Ectodermal cell (in vitro differentiated cells): ENCODE results near the gene NDRG2.

ENCODE experiments used
- H3K27ac ChIP-seq: 2 replicates; pipeline ENCODE4 v1.7.0; 2013; ENCODE audit warnings: mild to moderate bottlenecking, low read depth, low read length; ENCODE audit not compliant: insufficient read depth, poor library complexity, severe bottlenecking
- H3K27me3 ChIP-seq: 2 replicates; pipeline ENCODE4 v1.7.0; 2013; ENCODE audit warnings: mild to moderate bottlenecking, low read length; ENCODE audit not compliant: insufficient read depth, control insufficient read depth, poor library complexity, severe bottlenecking
- H3K36me3 ChIP-seq: one replicate; pipeline ENCODE4 v1.7.0; 2013; ENCODE audit warnings: low read length; ENCODE audit not compliant: control insufficient read depth, insufficient read depth
- H3K4me1 ChIP-seq: one replicate; pipeline ENCODE4 v1.7.0; 2013; ENCODE audit warnings: low read length; ENCODE audit not compliant: control insufficient read depth, insufficient read depth
- H3K4me3 ChIP-seq: 2 replicates; pipeline ENCODE4 v1.7.0; 2013; ENCODE audit warnings: low read depth, low read length, control low read depth; ENCODE audit not compliant: insufficient read depth
- H3K9me3 ChIP-seq: 2 replicates; pipeline ENCODE4 v1.7.0; 2013; ENCODE audit warnings: mild to moderate bottlenecking, low read length, moderate library complexity; ENCODE audit not compliant: control insufficient read depth
- WGBS, 2 experiments: methylation state at CpG; one replicate each; pipeline ENCODE4 v1.1.7; 2013; ENCODE audit warnings: missing lambda C conversion rate in 2 of 2; 5-methylcytosine and 5-hydroxymethylcytosine counted together

The NDRG2 gene

DNA sequence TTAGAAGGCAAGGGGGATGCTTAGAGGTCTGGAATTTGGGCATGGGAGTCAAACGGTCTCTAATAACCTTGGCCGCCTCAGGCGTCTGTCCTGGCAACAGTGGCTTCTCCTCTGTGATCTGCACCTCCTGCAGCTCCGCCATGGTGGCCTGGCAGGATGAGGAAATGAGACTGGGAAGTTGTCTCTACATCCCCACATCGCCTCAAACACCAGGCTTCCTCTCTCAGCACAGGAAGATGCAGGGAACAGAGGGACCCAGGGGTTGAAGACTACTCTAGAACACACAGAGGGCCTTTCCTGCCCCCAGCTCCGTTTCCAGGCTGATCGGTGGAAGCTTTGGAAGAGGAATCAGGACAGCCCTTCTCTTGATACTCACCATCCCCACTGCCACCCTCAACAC lies 1.7 kb downstream of the NDRG2 start:
- Histone ChIP-seq H3K4me3 (no peak overlapping the region), H3K36me3 (no peaks in the 10 kb centered on the region), H3K27ac (no peak overlapping the region), H3K9me3 (no peaks in the 10 kb centered on the region), H3K27me3 (peaks cover 58% of the 10 kb centered on the region), H3K4me1 (peaks cover 16% of the 10 kb centered on the region)
- WGBS, 2 experiments = 88 to 90% methylated on average over 7 of the region's 7 CpGs

- Histone ChIP-seq H3K4me3 (no peak overlapping the region), H3K27me3 (peaks cover 58% of the 10 kb centered on the region), H3K9me3 (no peaks in the 10 kb centered on the region), H3K4me1 (peaks cover 16% of the 10 kb centered on the region), H3K36me3 (no peaks in the 10 kb centered on the region), H3K27ac (no peak overlapping the region)
- WGBS, 2 experiments = 84 to 85% methylated on average over 5 of the region's 5 CpGs
These were observed 2.2 kb downstream of the NDRG2 start for GRCh38 chr14:21022686-21023085.

- no peak overlapping the region for H3K27ac ChIP-seq
- H3K4me1 ChIP-seq = peaks cover 7% of the 10 kb centered on the region
- H3K4me3 ChIP-seq = no peak overlapping the region
- peaks cover 48% of the 10 kb centered on the region for H3K27me3 ChIP-seq
- 94 to 95% methylated on average over 4 to 5 of the region's 5 CpGs for WGBS, 2 experiments
- H3K36me3 ChIP-seq = no peaks in the 10 kb centered on the region
- H3K9me3 ChIP-seq = no peaks in the 10 kb centered on the region
These were observed 3.8 kb downstream of the NDRG2 start for GRCh38 chr14:21020977-21021545.

DNA sequence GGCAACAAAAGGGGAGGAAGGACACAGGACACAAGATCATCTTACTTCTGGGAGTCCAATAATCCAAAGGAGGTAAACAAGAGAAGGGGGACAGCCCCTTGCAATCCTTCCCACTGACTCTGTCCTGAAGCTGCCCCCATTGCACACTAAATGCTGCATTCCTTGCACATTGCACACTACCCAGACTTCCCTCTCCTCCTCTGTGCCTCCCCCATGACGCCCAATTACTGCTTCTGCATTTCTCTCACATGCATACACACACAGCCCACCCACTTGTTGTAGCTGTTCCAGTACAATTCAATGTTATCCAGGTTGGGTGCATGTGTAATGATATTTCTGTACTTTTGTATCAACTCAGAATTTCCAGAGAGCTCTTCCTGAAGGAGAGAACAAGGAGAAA lies 5.5 kb downstream of the NDRG2 start:
- 75 to 85% methylated on average over 1 of the region's 1 CpG for WGBS, 2 experiments
- H3K36me3 ChIP-seq = no peaks in the 10 kb centered on the region
- no peak overlapping the region for H3K4me3 ChIP-seq
- H3K27me3 ChIP-seq = peaks cover 31% of the 10 kb centered on the region
- H3K4me1 ChIP-seq = peaks cover 2% of the 10 kb centered on the region
- no peak overlapping the region for H3K27ac ChIP-seq
- no peaks in the 10 kb centered on the region for H3K9me3 ChIP-seq

- Histone ChIP-seq H3K9me3 (no peaks in the 10 kb centered on the region), H3K36me3 (no peaks in the 10 kb centered on the region), H3K4me3 (no peak overlapping the region), H3K27ac (no peak overlapping the region), H3K27me3 (peaks cover 25% of the 10 kb centered on the region), H3K4me1 (no peaks in the 10 kb centered on the region)
- 96 to 100% methylated on average over 3 of the region's 3 CpGs for WGBS, 2 experiments
These were observed 6.1 kb downstream of the NDRG2 start for GRCh38 chr14:21018781-21019180.

- no peaks in the 10 kb centered on the region for H3K36me3 ChIP-seq
- H3K9me3 ChIP-seq = no peaks in the 10 kb centered on the region
- WGBS, 2 experiments = 85 to 89% methylated on average over 7 of the region's 7 CpGs
- H3K4me3 ChIP-seq = no peak overlapping the region
- peaks cover 20% of the 10 kb centered on the region for H3K27me3 ChIP-seq
- H3K4me1 ChIP-seq = no peaks in the 10 kb centered on the region
- no peak overlapping the region for H3K27ac ChIP-seq
These were observed 6.6 kb downstream of the NDRG2 start for GRCh38 chr14:21018286-21018685.

- H3K27ac ChIP-seq = no peak overlapping the region
- H3K27me3 ChIP-seq = peaks cover 14% of the 10 kb centered on the region
- no peak overlapping the region for H3K4me3 ChIP-seq
- H3K4me1 ChIP-seq = no peaks in the 10 kb centered on the region
- no peaks in the 10 kb centered on the region for H3K9me3 ChIP-seq
- no peaks in the 10 kb centered on the region for H3K36me3 ChIP-seq
- 88 to 90% methylated on average over 28 of the region's 28 CpGs for WGBS, 2 experiments
These were observed 7.2 kb downstream of the NDRG2 start for GRCh38 chr14:21017528-21018245.

- Histone ChIP-seq H3K9me3 (no peaks in the 10 kb centered on the region), H3K36me3 (no peaks in the 10 kb centered on the region), H3K4me3 (no peak overlapping the region), H3K4me1 (no peaks in the 10 kb centered on the region), H3K27me3 (peaks cover 3% of the 10 kb centered on the region), H3K27ac (no peak overlapping the region)
- 82 to 84% methylated on average over 9 of the region's 9 CpGs for WGBS, 2 experiments
These were observed 8.3 kb downstream of the NDRG2 start for GRCh38 chr14:21016413-21017190.

- Histone ChIP-seq H3K36me3 (no peaks in the 10 kb centered on the region), H3K4me3 (no peak overlapping the region), H3K9me3 (no peaks in the 10 kb centered on the region), H3K4me1 (no peaks in the 10 kb centered on the region), H3K27me3 (no peaks in the 10 kb centered on the region), H3K27ac (no peak overlapping the region)
- WGBS, 2 experiments = 79 to 82% methylated on average over 6 of the region's 6 CpGs
These were observed 9.5 kb downstream of the NDRG2 start for GRCh38 chr14:21015312-21015711.

DNA sequence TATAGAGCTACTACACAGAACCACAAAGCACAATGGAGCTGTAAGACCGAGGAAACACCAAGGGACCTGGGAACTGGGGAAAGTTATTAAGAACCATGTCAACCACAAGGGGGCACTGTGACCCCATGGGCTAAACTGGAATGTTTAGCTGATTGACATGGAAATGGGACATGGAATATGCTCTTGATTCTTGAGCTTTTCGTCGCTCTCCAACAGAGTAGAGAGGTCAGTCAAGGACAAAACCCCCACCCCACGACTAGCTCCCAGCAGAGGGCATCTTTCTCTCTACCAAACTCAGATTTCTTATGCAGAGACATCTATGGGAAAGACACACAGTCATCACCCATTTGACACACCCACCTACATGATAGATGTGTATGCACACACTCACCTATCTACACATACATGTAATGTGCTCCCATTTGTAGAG lies 10.1 kb downstream of the NDRG2 start:
- Histone ChIP-seq H3K27me3 (no peaks in the 10 kb centered on the region), H3K4me1 (no peaks in the 10 kb centered on the region), H3K36me3 (no peaks in the 10 kb centered on the region), H3K27ac (no peak overlapping the region), H3K9me3 (no peaks in the 10 kb centered on the region), H3K4me3 (no peak overlapping the region)
- 3% methylated on average over 4 of the region's 4 CpGs for WGBS, 2 experiments
